Measurements from ENCODE around the gene FCAR. TPM values are rescaled to one million over a fixed set of nuclear protein-coding genes. Genes with fewer than 3 reads are reported as not detected.

The FCAR gene
- total and polyA plus RNA-seq, 2 donors (not counting 1 experiment from before 2014, with no cell fraction given) = 1.9 TPM; not detected in 1

- H3K4me2 ChIP-seq (replicated peaks; ENCODE audit: low read depth, low read length, poor library complexity, severe bottlenecking) = no peak overlapping the region
- no peak overlapping the region for H3K27ac ChIP-seq (ENCODE audit: low read length in 2 of 2)
- intact Hi-C loops (cut with micrococcal nuclease) = no loop called here
- peaks cover 0 to 5% of the 10 kb centered on the region in 2 donors for H3K4me1 ChIP-seq (ENCODE audit: control insufficient read depth in 2 of 2, insufficient read depth in 2 of 2, low read length in 2 of 2)
- WGBS (ENCODE audit: insufficient coverage) = 61% methylated on average over 2 of the region's 3 CpGs
- H3K9me3 Mint-ChIP-seq (ENCODE audit: insufficient read depth) = peaks cover 9% of the 10 kb centered on the region
- no peaks in the 10 kb centered on the region for H3K36me3 ChIP-seq (replicated peaks in 1 of 2; ENCODE audit: control extremely low read depth in 1 of 2, control insufficient read depth in 1 of 2, extremely low read depth in 1 of 2, insufficient read depth in 2 of 2, low read length in 1 of 2)
- H3K9me3 ChIP-seq (ENCODE audit: control extremely low read depth in 1 of 3, control insufficient read depth in 2 of 3, insufficient read depth in 1 of 3, low read length in 2 of 3) = peaks cover 0 to 4% (median 0%) of the 10 kb centered on the region in 3 donors
- DNase-seq = no peak
- H4K20me1 ChIP-seq (ENCODE audit: control insufficient read depth, insufficient read depth, low read length, poor library complexity, severe bottlenecking) = no peaks in the 10 kb centered on the region
- H2AFZ ChIP-seq (ENCODE audit: insufficient read depth, low read depth, low read length, poor library complexity, severe bottlenecking) = no peak overlapping the region
- ChIA-PET POLR2A (no interaction called here), CTCF (no interaction called here)
- H3K79me2 ChIP-seq (ENCODE audit: control insufficient read depth, insufficient read depth, low read length) = no peaks in the 10 kb centered on the region
- no peak overlapping the region for H3K9ac ChIP-seq (ENCODE audit: low read length)
- peaks cover 0 to 4% (median 0%) of the 10 kb centered on the region in 4 experiments for H3K27me3 ChIP-seq (replicated peaks in 1 of 4; ENCODE audit: control extremely low read depth in 1 of 4, control insufficient read depth in 3 of 4, insufficient read depth in 4 of 4, low read length in 3 of 4)
- ATAC-seq (ENCODE audit: low read depth) = no peak
- peaks cover 15% of the 10 kb centered on the region for H3K4me1 Mint-ChIP-seq
- TF ChIP-seq, protein P1, sequence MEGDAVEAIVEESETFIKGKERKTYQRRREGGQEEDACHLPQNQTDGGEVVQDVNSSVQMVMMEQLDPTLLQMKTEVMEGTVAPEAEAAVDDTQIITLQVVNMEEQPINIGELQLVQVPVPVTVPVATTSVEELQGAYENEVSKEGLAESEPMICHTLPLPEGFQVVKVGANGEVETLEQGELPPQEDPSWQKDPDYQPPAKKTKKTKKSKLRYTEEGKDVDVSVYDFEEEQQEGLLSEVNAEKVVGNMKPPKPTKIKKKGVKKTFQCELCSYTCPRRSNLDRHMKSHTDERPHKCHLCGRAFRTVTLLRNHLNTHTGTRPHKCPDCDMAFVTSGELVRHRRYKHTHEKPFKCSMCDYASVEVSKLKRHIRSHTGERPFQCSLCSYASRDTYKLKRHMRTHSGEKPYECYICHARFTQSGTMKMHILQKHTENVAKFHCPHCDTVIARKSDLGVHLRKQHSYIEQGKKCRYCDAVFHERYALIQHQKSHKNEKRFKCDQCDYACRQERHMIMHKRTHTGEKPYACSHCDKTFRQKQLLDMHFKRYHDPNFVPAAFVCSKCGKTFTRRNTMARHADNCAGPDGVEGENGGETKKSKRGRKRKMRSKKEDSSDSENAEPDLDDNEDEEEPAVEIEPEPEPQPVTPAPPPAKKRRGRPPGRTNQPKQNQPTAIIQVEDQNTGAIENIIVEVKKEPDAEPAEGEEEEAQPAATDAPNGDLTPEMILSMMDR (IDR thresholded peaks at IDR 0.05) = no peak
- TF ChIP-seq EZH2 (IDR thresholded peaks at IDR 0.05; ENCODE audit: borderline replicate concordance, insufficient read depth, low read depth, low read length, poor library complexity, severe bottlenecking) = no peak
- peaks cover 15% of the 10 kb centered on the region for H3K27me3 Mint-ChIP-seq
- H3K4me3 Mint-ChIP-seq = no peak overlapping the region
- no peak overlapping the region for H3K27ac Mint-ChIP-seq
- no peak overlapping the region for H3K4me3 ChIP-seq (ENCODE audit: control extremely low read depth in 1 of 5, extremely low read depth in 1 of 5, insufficient read depth in 1 of 5, low read depth in 2 of 5, low read length in 4 of 5)
These were observed 2.3 kb upstream of the FCAR start for GRCh38 chr19:54871696-54872095.

DNA sequence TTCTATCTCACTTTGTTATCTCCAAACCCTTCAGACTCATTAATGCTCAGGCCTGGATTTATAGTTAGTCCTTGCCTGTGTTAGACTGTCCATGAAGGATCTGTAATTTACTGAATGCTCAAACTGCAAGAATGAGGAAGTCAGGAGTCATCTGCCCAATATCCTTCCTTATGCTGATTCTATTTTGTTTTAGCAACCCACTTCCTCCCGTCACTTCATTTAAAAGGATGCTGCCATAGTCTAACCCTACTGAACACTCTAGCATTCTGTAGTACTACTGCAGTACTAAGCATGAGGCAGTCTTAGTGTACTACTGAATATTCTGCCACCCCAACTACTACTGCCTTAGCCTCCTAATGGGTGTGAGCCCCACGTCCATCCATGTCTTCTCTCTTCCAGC is 1.5 kb downstream of the FCAR start:
- no peak for DNase-seq
- ChIA-PET CTCF (no interaction called here), POLR2A (no interaction called here)
- Histone ChIP-seq H4K20me1 (ENCODE audit: control insufficient read depth, insufficient read depth, low read length, poor library complexity, severe bottlenecking) (no peaks in the 10 kb centered on the region), H3K4me1 (ENCODE audit: control insufficient read depth in 2 of 2, insufficient read depth in 2 of 2, low read length in 2 of 2) (peaks cover 0 to 5% of the 10 kb centered on the region in 2 donors), H3K79me2 (ENCODE audit: control insufficient read depth, insufficient read depth, low read length) (no peaks in the 10 kb centered on the region), H3K9me3 (ENCODE audit: control extremely low read depth in 1 of 3, control insufficient read depth in 2 of 3, insufficient read depth in 1 of 3, low read length in 2 of 3) (no peaks in the 10 kb centered on the region), H3K27ac (ENCODE audit: low read length in 2 of 2) (no peak overlapping the region), H3K9ac (ENCODE audit: low read length) (no peak overlapping the region), H3K4me3 (ENCODE audit: control extremely low read depth in 1 of 5, extremely low read depth in 1 of 5, insufficient read depth in 1 of 5, low read depth in 2 of 5, low read length in 4 of 5) (peak overlapping the region in 1 of 5 experiments; percentile 84), H2AFZ (ENCODE audit: insufficient read depth, low read depth, low read length, poor library complexity, severe bottlenecking) (no peak overlapping the region), H3K27me3 (replicated peaks in 1 of 4; ENCODE audit: control extremely low read depth in 1 of 4, control insufficient read depth in 3 of 4, insufficient read depth in 4 of 4, low read length in 3 of 4) (peaks cover 0 to 3% (median 2%) of the 10 kb centered on the region in 4 experiments), H3K36me3 (replicated peaks in 1 of 2; ENCODE audit: control extremely low read depth in 1 of 2, control insufficient read depth in 1 of 2, extremely low read depth in 1 of 2, insufficient read depth in 2 of 2, low read length in 1 of 2) (no peaks in the 10 kb centered on the region), H3K4me2 (replicated peaks; ENCODE audit: low read depth, low read length, poor library complexity, severe bottlenecking) (no peak overlapping the region)
- WGBS (ENCODE audit: insufficient coverage) = 0% methylated on average over 1 of the region's 2 CpGs
- H3K4me1 Mint-ChIP-seq = peaks cover 8% of the 10 kb centered on the region
- ATAC-seq (ENCODE audit: low read depth) = no peak
- H3K9me3 Mint-ChIP-seq (ENCODE audit: insufficient read depth) = peaks cover 7% of the 10 kb centered on the region
- H3K4me3 Mint-ChIP-seq = no peak overlapping the region
- H3K27ac Mint-ChIP-seq = no peak overlapping the region
- TF ChIP-seq, protein P1 (IDR thresholded peaks at IDR 0.05) = no peak
- TF ChIP-seq EZH2 (IDR thresholded peaks at IDR 0.05; ENCODE audit: borderline replicate concordance, insufficient read depth, low read depth, low read length, poor library complexity, severe bottlenecking) = no peak
- intact Hi-C loops (cut with micrococcal nuclease) = no loop called here
- peaks cover 26% of the 10 kb centered on the region for H3K27me3 Mint-ChIP-seq
